GM23338 (cell line): ENCODE measurements around the gene ENPP5. TPM values are rescaled to one million over a fixed set of nuclear protein-coding genes. Genes with fewer than 3 reads are reported as not detected.

Experiments used
- ATAC-seq: fragments of 200-7000 bp; cut with Tn5 transposase; 3 replicates; pipeline ENCODE4 v1.9.1; 2020
- DNase-seq: peaks from one replicate; pipeline ENCODE4 v3.0.0-alpha.2; 2015; ENCODE audit warnings: low spot score
- H2AFZ ChIP-seq: fragments of 200-600 bp; sonication (generic); 2 replicates; pipeline ENCODE4 v1.8.0; 2016; ENCODE audit warnings: antibody characterized with exemption, mild to moderate bottlenecking, moderate library complexity
- H3F3A ChIP-seq: fragments of 200-600 bp; sonication (generic); replicated peaks from 2 replicates; pipeline ENCODE4 v1.8.0; 2017; ENCODE audit warnings: antibody characterized with exemption, mixed run types, low read depth
- H3K27ac ChIP-seq: fragments of 200-600 bp; sonication (generic); 2 replicates; pipeline ENCODE4 v1.6.1; 2016; ENCODE audit warnings: low read depth
- H3K27me3 ChIP-seq: fragments of 200-600 bp; sonication (generic); 2 replicates; pipeline ENCODE4 v1.8.0; 2016; ENCODE audit warnings: mild to moderate bottlenecking, mixed run types, moderate library complexity; ENCODE audit not compliant: insufficient read depth
- H3K36me3 ChIP-seq: fragments of 200-600 bp; sonication (generic); 2 replicates; pipeline ENCODE4 v1.8.0; 2016; ENCODE audit warnings: mild to moderate bottlenecking; ENCODE audit not compliant: insufficient read depth
- H3K4me1 ChIP-seq: fragments of 200-600 bp; sonication (generic); 2 replicates; pipeline ENCODE4 v1.8.0; 2016; ENCODE audit warnings: mild to moderate bottlenecking, moderate library complexity; ENCODE audit not compliant: insufficient read depth
- H3K4me2 ChIP-seq: fragments of 200-600 bp; sonication (generic); 2 replicates; pipeline ENCODE4 v1.7.1; 2017; ENCODE audit warnings: mixed run types
- H3K4me3 ChIP-seq: fragments of 200-600 bp; sonication (generic); 2 replicates; pipeline ENCODE4 v1.6.1; 2016; ENCODE audit warnings: mixed run types
- H3K79me2 ChIP-seq: fragments of 200-600 bp; sonication (generic); replicated peaks from 2 replicates; pipeline ENCODE4 v1.8.0; 2017; ENCODE audit warnings: mild to moderate bottlenecking; ENCODE audit not compliant: insufficient read depth
- H3K9me2 ChIP-seq: fragments of 200-600 bp; sonication (generic); 2 replicates; pipeline ENCODE4 v1.8.0; 2017; ENCODE audit not compliant: insufficient read depth
- H4K20me1 ChIP-seq: fragments of 200-600 bp; sonication (generic); replicated peaks from 2 replicates; pipeline ENCODE4 v1.8.0; 2017; ENCODE audit warnings: mild to moderate bottlenecking; ENCODE audit not compliant: insufficient read depth
- H3K27ac Mint-ChIP-seq: 2 replicates; pipeline ENCODE4 v1.8.0; 2020; ENCODE audit warnings: inconsistent platforms, mild to moderate bottlenecking, moderate library complexity, mixed read lengths
- H3K27me3 Mint-ChIP-seq: 3 replicates; pipeline ENCODE4 v1.8.0; 2022; ENCODE audit warnings: low read depth, mild to moderate bottlenecking, moderate library complexity, mixed read lengths, inconsistent platforms; ENCODE audit not compliant: insufficient read depth, poor library complexity
- H3K36me3 Mint-ChIP-seq: 3 replicates; pipeline ENCODE4 v1.8.0; 2021; ENCODE audit warnings: low read depth, mild to moderate bottlenecking, inconsistent platforms, moderate library complexity, mixed read lengths
- H3K4me1 Mint-ChIP-seq: 3 replicates; pipeline ENCODE4 v1.8.0; 2020; ENCODE audit warnings: mild to moderate bottlenecking, inconsistent platforms, mixed read lengths
- H3K4me3 Mint-ChIP-seq: 3 replicates; pipeline ENCODE4 v1.8.0; 2021; ENCODE audit warnings: moderate library complexity, mild to moderate bottlenecking, inconsistent platforms, mixed read lengths
- H3K9me3 Mint-ChIP-seq: 3 replicates; pipeline ENCODE4 v1.8.0; 2020; ENCODE audit warnings: moderate library complexity, mild to moderate bottlenecking, inconsistent platforms, mixed read lengths
- CREB1 ChIP-seq: fragments of 250-450 bp; sonication (Bioruptor Pico); IDR thresholded peaks from 2 replicates; pipeline ENCODE4 v1.5.0; 2020; ENCODE audit warnings: low read depth, mild to moderate bottlenecking, moderate library complexity
- ETS1 ChIP-seq: IDR thresholded peaks from 2 replicates; pipeline ENCODE4 v1.6.1; 2016; ENCODE audit warnings: antibody characterized with exemption
- EZH2phosphoT487 ChIP-seq: fragments of 200-600 bp; sonication (generic); IDR thresholded peaks from one replicate; pipeline ENCODE4 v1.8.1; 2018; ENCODE audit warnings: antibody characterized with exemption; ENCODE audit not compliant: unreplicated experiment
- JUNB ChIP-seq: IDR thresholded peaks from one replicate; pipeline ENCODE4 v1.6.1; 2016; ENCODE audit warnings: antibody characterized with exemption; ENCODE audit not compliant: unreplicated experiment
- NANOG ChIP-seq: IDR thresholded peaks from 2 replicates; pipeline ENCODE4 v1.6.1; 2016; ENCODE audit warnings: antibody characterized with exemption, borderline replicate concordance
- POLR2AphosphoS5 ChIP-seq: IDR thresholded peaks from 2 replicates; pipeline ENCODE4 v1.6.1; 2016; ENCODE audit warnings: antibody characterized with exemption, low read depth
- STAT1 ChIP-seq: IDR thresholded peaks from one replicate; pipeline ENCODE4 v1.6.1; 2016; ENCODE audit warnings: antibody characterized with exemption; ENCODE audit not compliant: unreplicated experiment
- ZNF114 ChIP-seq: fragments of 250-450 bp; sonication (Bioruptor Pico); IDR thresholded peaks from 2 replicates; pipeline ENCODE4 v1.5.0; 2020; ENCODE audit warnings: mild to moderate bottlenecking, moderate library complexity
- ZNF331 ChIP-seq: fragments of 250-450 bp; sonication (Bioruptor Pico); IDR thresholded peaks from 2 replicates; pipeline ENCODE4 v1.5.0; 2020; ENCODE audit warnings: low read depth, mild to moderate bottlenecking, moderate library complexity
- polyA plus RNA-seq: library from polyadenylated mRNA; unstranded; fragments of >200 nt; fragmentation: Nextera tagmentation; extraction: Ambion mirVana; gene quantifications from 2 replicates; pipeline ENCODE4 v1.2.1, GENCODE V29; 2016
- total RNA-seq: library from RNA; depleted of rRNA; stranded (reverse); fragments of >200 nt; shearing (Covaris generic); gene quantifications from 2 replicates; pipeline ENCODE4 v1.2.3, GENCODE V29; 2014
- TF ChIP-seq, protein P1 (sequence below): IDR thresholded peaks from one replicate; pipeline ENCODE4 v1.6.1; 2018; ENCODE audit warnings: antibody characterized with exemption; ENCODE audit not compliant: unreplicated experiment
- TF ChIP-seq, protein P2 (sequence below), 2 experiments: fragments of 200-600 bp in 1 of 2; sonication (generic) in 1 of 2; conservative IDR thresholded peaks; 2 replicates each; pipeline versions ENCODE4 v1.5.1 to v1.6.1; 2016 to 2017; ENCODE audit warnings: antibody characterized with exemption in 2 of 2, low read depth in 2 of 2, mild to moderate bottlenecking in 2 of 2, moderate library complexity in 1 of 2

ENPP5 gene
- total and polyA plus RNA-seq, 2 experiments from 2014 or later: 8.5 to 13.0 TPM

- Histone ChIP-seq H3K79me2 (no peaks in the 10 kb centered on the region), H3K9me2 (peaks cover 5% of the 10 kb centered on the region; the same call in 1 of the 2 replicates), H3K27me3 (no peaks in the 10 kb centered on the region), H3K4me1 (no peaks in the 10 kb centered on the region), H3K36me3 (no peaks in the 10 kb centered on the region), H4K20me1 (no peaks in the 10 kb centered on the region), H2AFZ (0 out of 2 replicates have a peak overlapping the region, but pooled peaks have one; percentile 10), H3K4me3 (no peak overlapping the region), H3K27ac (no peak overlapping the region), H3F3A (no peaks in the 10 kb centered on the region), H3K4me2 (no peak overlapping the region)
- Mint-ChIP-seq H3K4me1 (no peaks in the 10 kb centered on the region), H3K9me3 (no peaks in the 10 kb centered on the region), H3K36me3 (no peaks in the 10 kb centered on the region), H3K27me3 (peaks cover 4% of the 10 kb centered on the region), H3K4me3 (no peak overlapping the region), H3K27ac (no peak overlapping the region)
- ATAC-seq (no peak), DNase-seq (no peak)
- TF ChIP-seq, protein P1, sequence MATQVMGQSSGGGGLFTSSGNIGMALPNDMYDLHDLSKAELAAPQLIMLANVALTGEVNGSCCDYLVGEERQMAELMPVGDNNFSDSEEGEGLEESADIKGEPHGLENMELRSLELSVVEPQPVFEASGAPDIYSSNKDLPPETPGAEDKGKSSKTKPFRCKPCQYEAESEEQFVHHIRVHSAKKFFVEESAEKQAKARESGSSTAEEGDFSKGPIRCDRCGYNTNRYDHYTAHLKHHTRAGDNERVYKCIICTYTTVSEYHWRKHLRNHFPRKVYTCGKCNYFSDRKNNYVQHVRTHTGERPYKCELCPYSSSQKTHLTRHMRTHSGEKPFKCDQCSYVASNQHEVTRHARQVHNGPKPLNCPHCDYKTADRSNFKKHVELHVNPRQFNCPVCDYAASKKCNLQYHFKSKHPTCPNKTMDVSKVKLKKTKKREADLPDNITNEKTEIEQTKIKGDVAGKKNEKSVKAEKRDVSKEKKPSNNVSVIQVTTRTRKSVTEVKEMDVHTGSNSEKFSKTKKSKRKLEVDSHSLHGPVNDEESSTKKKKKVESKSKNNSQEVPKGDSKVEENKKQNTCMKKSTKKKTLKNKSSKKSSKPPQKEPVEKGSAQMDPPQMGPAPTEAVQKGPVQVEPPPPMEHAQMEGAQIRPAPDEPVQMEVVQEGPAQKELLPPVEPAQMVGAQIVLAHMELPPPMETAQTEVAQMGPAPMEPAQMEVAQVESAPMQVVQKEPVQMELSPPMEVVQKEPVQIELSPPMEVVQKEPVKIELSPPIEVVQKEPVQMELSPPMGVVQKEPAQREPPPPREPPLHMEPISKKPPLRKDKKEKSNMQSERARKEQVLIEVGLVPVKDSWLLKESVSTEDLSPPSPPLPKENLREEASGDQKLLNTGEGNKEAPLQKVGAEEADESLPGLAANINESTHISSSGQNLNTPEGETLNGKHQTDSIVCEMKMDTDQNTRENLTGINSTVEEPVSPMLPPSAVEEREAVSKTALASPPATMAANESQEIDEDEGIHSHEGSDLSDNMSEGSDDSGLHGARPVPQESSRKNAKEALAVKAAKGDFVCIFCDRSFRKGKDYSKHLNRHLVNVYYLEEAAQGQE: no peak
- TF ChIP-seq POLR2AphosphoS5: no peak
- no peak for TF ChIP-seq STAT1
- TF ChIP-seq, protein P2, sequence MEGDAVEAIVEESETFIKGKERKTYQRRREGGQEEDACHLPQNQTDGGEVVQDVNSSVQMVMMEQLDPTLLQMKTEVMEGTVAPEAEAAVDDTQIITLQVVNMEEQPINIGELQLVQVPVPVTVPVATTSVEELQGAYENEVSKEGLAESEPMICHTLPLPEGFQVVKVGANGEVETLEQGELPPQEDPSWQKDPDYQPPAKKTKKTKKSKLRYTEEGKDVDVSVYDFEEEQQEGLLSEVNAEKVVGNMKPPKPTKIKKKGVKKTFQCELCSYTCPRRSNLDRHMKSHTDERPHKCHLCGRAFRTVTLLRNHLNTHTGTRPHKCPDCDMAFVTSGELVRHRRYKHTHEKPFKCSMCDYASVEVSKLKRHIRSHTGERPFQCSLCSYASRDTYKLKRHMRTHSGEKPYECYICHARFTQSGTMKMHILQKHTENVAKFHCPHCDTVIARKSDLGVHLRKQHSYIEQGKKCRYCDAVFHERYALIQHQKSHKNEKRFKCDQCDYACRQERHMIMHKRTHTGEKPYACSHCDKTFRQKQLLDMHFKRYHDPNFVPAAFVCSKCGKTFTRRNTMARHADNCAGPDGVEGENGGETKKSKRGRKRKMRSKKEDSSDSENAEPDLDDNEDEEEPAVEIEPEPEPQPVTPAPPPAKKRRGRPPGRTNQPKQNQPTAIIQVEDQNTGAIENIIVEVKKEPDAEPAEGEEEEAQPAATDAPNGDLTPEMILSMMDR (conservative IDR thresholded peaks at IDR 0.05; ENCODE audit: low read depth in 2 of 2): no peak
- no peak for TF ChIP-seq CREB1 (CRISPR knock-in tag)
- no peak for TF ChIP-seq ZNF114 (CRISPR knock-in tag)
- no peak for TF ChIP-seq EZH2phosphoT487
- TF ChIP-seq NANOG: no peak
- TF ChIP-seq ZNF331 (CRISPR knock-in tag): no peak
- no peak for TF ChIP-seq JUNB
These were observed 37.5 kb upstream of the ENPP5 start for GRCh38 chr6:46208303-46208702.

- no peaks in the 10 kb centered on the region for H3K4me1 ChIP-seq
- H3K4me3 Mint-ChIP-seq: no peak overlapping the region
These were observed 36.4 kb upstream of the ENPP5 start for GRCh38 chr6:46207174-46207573.

More at GRCh38 chr6:46207174-46207573, 36.4 kb upstream of the ENPP5 start:
- DNase-seq: no peak
- no peak overlapping the region for H3K27ac ChIP-seq
- H3K27me3 Mint-ChIP-seq: peaks cover 4% of the 10 kb centered on the region
- no peak overlapping the region for H3K27ac Mint-ChIP-seq
- TF ChIP-seq ETS1: no peak
- TF ChIP-seq, protein P2 (conservative IDR thresholded peaks at IDR 0.05; ENCODE audit: low read depth in 2 of 2): 0 out of 4 replicates have a peak, but pooled peaks of 1 of the 2 experiments have one; percentile 2
- no peak for TF ChIP-seq EZH2phosphoT487
- no peak overlapping the region for H3K4me2 ChIP-seq
- no peak overlapping the region for H2AFZ ChIP-seq
- no peaks in the 10 kb centered on the region for H3F3A ChIP-seq
- no peaks in the 10 kb centered on the region for H3K79me2 ChIP-seq
- no peaks in the 10 kb centered on the region for H3K27me3 ChIP-seq
- peaks cover 5% of the 10 kb centered on the region; the same call in 1 of the 2 replicates for H3K9me2 ChIP-seq
- H3K9me3 Mint-ChIP-seq: no peaks in the 10 kb centered on the region
- no peaks in the 10 kb centered on the region for H3K36me3 Mint-ChIP-seq
- H4K20me1 ChIP-seq: no peaks in the 10 kb centered on the region
- no peaks in the 10 kb centered on the region for H3K4me1 Mint-ChIP-seq
- H3K4me3 ChIP-seq: no peak overlapping the region
- no peaks in the 10 kb centered on the region for H3K36me3 ChIP-seq
- no peak for ATAC-seq
